Astrocyte of the cerebellum (primary cell): ENCODE results near the gene ZBTB43.
"Not testable (repeated sequence)": the region's sequence is repeated elsewhere in the genome, so short reads cannot be mapped to it uniquely, and the experiment has no call there.

ENCODE experiments used
- DNase-seq: peaks from one replicate; pipeline ENCODE4 v3.0.0-alpha.2; 2011; ENCODE audit warnings: low read depth
- H3K4me3 ChIP-seq: 2 replicates; pipeline ENCODE4 v1.5.1; 2011; ENCODE audit warnings: mild to moderate bottlenecking, low read depth, low read length, moderate library complexity
- in situ Hi-C: cut with HindIII; loops from 2 replicates; pipeline ENCODE4 v1.10.0; 2017; ENCODE audit warnings: low sequenced_read_pairs
- TF ChIP-seq, protein P1 (sequence below): IDR thresholded peaks from 2 replicates; pipeline ENCODE4 v1.5.1; 2012; ENCODE audit warnings: low read length, low read depth, moderate library complexity, mild to moderate bottlenecking; ENCODE audit errors: missing control alignments

ZBTB43 gene

DNA sequence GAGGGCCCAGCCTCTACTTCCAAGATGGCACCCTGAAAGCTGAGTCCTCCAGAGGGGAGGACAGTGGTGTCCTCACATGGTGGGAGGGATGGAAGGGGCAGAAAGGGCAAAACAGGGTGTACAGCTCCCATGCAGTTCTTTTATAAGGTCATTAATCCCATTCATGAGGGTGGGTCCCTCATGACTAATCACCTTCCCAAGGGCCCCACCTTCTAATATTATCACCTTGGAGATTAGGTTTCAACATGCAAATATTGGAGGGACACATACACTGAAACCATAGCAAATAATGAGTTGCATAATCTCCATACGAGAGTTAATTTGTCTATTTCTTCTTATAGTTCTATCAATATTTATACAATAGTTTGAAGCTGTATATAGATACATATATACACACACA, 5.8 kb upstream of the ZBTB43 start:
- no peak overlapping the region for H3K4me3 ChIP-seq
- DNase-seq: no peak
- TF ChIP-seq, protein P1, sequence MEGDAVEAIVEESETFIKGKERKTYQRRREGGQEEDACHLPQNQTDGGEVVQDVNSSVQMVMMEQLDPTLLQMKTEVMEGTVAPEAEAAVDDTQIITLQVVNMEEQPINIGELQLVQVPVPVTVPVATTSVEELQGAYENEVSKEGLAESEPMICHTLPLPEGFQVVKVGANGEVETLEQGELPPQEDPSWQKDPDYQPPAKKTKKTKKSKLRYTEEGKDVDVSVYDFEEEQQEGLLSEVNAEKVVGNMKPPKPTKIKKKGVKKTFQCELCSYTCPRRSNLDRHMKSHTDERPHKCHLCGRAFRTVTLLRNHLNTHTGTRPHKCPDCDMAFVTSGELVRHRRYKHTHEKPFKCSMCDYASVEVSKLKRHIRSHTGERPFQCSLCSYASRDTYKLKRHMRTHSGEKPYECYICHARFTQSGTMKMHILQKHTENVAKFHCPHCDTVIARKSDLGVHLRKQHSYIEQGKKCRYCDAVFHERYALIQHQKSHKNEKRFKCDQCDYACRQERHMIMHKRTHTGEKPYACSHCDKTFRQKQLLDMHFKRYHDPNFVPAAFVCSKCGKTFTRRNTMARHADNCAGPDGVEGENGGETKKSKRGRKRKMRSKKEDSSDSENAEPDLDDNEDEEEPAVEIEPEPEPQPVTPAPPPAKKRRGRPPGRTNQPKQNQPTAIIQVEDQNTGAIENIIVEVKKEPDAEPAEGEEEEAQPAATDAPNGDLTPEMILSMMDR: no peak
- in situ Hi-C loops: no loop called here

DNA sequence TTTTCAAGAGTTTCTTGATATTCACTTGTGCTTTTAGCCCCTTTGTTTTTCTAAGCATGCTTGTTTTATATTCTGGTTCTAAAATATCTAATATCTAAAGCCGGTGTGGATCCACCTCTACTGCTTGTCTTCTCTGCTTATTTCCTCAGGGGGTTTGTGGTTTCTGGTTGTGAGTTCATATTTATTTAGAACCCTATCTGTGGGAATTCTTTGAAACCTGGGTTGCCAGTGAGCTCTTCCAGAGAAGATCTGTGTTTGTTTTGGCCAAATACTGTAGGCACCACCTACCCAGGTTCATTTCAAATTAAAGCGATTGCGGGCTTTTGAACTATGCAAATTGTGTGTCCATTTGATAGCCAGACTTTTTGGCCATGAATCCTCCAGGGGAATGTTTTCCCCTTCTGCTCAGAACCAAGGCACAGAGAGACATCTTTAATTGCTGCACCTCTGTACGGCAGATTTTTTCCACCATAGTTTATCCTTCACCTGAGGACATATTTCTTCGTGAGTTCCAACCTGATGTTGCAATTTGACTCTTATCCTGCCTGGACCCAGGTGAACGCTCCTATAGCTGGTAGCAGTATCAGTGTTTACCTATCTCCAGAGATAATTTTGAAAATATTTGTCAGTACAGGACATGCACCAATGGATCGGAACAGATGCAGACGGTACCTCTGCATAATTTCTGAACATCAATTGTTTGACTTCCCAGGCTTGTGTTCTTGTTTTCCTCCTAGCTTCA, 2.4 kb upstream of the ZBTB43 start:
- in situ Hi-C loops: no loop called here
- no peak for DNase-seq
- TF ChIP-seq, protein P1: no peak
- H3K4me3 ChIP-seq: no peak overlapping the region

DNA sequence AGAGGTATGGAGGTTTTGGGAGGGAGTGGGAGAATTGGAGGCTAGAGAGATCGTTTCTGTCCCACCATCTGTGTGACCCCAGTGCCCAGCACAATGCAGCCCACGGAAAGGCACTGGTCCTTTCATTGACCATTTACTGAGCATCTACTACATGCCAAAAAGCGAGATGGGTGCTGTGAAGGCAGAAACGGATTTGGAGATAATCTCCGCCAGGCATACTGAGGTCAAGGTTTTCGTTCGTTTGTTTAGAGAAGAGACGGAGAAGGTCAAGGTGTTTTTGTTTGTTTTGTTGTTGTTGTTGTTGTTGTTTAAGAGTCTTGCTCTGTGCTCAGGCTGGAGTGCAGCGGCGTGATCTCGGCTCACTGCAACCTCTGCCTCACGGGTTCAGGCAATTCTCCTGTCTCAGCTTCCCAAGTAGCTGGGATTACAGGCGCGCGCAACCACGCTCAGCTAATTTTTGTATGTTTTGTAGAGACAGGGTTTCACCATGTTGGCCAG, 593 bp upstream of the ZBTB43 start:
- DNase-seq: no peak
- peak overlapping the region; percentile 85 for H3K4me3 ChIP-seq
- TF ChIP-seq, protein P1: no peak
- in situ Hi-C loops: no loop called here

DNA sequence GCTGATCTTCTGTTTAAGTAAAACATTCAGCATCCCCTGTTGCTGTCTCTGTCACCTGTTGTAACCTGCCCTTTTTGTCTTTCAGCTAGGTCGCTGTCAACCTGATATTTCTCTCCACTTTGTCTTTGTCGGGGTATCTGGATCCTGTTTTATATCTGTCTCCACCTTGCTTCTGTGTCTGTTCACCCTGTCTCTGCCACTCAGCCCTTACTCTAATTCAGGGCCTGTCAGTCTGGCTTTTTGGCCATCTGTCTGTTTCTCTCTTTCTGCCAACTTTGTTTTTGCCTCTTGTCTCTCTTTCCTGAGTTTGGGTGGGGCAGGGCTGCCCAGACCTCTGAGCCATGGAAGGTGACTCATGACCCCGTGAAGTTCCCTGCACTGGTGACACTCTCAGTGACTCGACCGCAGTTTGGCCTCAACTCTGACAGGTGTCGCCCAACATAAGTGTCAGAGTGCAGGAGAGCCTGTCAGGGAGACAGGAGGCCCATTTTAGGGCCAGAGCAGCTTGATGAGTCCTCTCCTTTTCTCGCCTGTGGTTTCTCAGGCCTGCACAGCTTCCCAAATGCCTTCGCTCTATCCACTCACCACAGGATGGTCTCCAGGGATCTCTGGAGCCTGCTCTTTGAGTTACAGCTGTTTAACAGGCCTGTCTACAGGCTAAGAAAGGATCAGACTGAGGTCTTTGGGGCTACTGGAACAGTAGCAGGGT, 868 bp downstream of the ZBTB43 start:
- no peak for DNase-seq
- peak overlapping the region; percentile 85 for H3K4me3 ChIP-seq
- TF ChIP-seq, protein P1: no peak
- in situ Hi-C loops: no loop called here

DNA sequence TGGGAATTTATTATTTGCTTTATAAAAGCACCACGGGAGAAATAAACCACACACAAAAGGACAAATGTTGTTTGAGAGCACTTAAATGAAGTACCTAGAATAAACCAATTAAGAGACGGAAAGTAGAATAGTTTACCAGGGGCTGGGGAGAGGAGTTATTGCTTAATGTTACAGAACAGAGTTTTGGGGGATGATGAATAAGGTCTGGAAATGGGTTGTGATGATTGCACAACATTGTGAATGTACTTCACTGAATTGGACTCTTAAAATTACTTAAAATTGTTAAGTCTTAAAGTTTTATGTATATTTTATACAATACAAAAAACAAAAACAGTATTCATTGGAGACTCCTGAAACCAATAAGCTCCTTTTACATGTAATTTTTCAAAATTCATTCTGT, 1.5 kb downstream of the ZBTB43 start:
- TF ChIP-seq, protein P1: no peak
- in situ Hi-C loops: no loop called here
- H3K4me3 ChIP-seq: peak overlapping the region; percentile 85
- DNase-seq: no peak

DNA sequence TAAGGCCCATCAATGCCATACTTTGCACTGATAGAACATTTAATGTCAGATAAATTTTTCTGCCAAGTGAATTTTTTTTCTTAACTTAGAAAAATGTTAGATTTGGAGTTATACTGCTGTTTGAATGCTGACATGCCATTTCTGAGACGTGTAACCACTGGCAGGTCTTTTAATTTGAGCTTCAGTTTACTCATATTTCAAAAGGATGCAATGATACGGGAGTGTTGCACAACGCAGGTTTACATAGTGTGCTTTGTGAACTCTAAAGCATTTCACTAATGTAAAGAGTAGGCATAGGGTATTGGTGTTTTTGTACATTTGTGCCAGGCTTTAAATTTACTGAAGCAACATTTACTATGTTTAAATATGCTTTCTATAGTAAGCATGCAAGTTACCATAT, 4.2 kb downstream of the ZBTB43 start:
- H3K4me3 ChIP-seq: no peak overlapping the region
- TF ChIP-seq, protein P1: no peak
- in situ Hi-C loops: no loop called here
- no peak for DNase-seq

DNA sequence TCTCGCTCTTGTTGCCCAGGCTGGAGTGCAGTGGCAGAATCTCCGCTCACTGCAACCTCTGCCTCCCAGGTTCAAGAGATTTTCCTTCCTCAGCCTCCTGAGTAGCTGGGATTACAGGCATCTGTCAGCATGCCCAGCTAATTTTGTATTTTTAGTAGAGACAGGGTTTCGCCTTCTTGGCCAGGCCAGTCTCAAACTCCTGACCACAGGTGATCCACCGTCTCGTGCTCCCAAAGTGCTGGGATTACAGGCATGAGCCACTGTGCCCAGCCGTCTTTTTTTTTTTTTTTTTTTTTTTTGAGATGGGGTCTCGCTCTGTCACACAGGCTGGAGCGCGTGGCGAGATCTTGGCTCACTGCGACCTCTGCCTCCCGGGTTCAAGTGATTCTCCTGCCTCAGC, 5.4 kb downstream of the ZBTB43 start:
- in situ Hi-C loops: not testable (repeated sequence)

More for the DNA sequence above, 5.4 kb downstream of the ZBTB43 start:
- not testable (repeated sequence) for H3K4me3 ChIP-seq, DNase-seq
